Thoracic aorta (tissue), 2 donors: ENCODE data around the gene LY86. TPM values are rescaled to one million over a fixed set of nuclear protein-coding genes. Genes with fewer than 3 reads are reported as not detected.
A peak's percentile ranks its signal among the peaks of the same experiment; 100 is the strongest.

Experiments
- ATAC-seq: fragments of 150-250 bp; one replicate; pipeline ENCODE4 v1.8.0; 2017; ENCODE audit warnings: low read depth; ENCODE audit not compliant: insufficient number of reproducible peaks, low FRiP score
- DNase-seq: peaks from one replicate; pipeline ENCODE4 v3.0.0-alpha.2; 2020; ENCODE audit warnings: low spot score
- H3K27ac ChIP-seq, 2 donors: fragments of 200-600 bp; sonication (generic); 1 replicate in 1 of 2; 2 replicates in 1 of 2; pipeline ENCODE4 v1.5.1; 2016; ENCODE audit warnings: mild to moderate bottlenecking in 2 of 2, moderate library complexity in 2 of 2
- H3K27me3 ChIP-seq: fragments of 200-600 bp; sonication (generic); replicated peaks from 2 replicates; pipeline ENCODE4 v1.6.0; 2016; ENCODE audit warnings: mild to moderate bottlenecking; ENCODE audit not compliant: insufficient read depth
- H3K36me3 ChIP-seq: fragments of 200-600 bp; sonication (generic); one replicate; pipeline ENCODE4 v1.5.1; 2016
- H3K4me1 ChIP-seq, 2 donors: fragments of 200-600 bp; sonication (generic); 1 replicate in 1 of 2; 2 replicates in 1 of 2; pipeline versions ENCODE4 v1.5.1 to v1.6.0; 2016; ENCODE audit warnings: low read depth in 2 of 2, mild to moderate bottlenecking in 1 of 2; ENCODE audit not compliant: control insufficient read depth in 1 of 2
- H3K4me3 ChIP-seq: fragments of 200-600 bp; sonication (generic); 2 replicates; pipeline ENCODE4 v1.5.1; 2016; ENCODE audit warnings: mild to moderate bottlenecking
- H3K9me3 ChIP-seq: fragments of 200-600 bp; sonication (generic); 2 replicates; pipeline ENCODE4 v1.5.1; 2016
- CTCF ChIP-seq: fragments of 200-600 bp; sonication (generic); IDR thresholded peaks from one replicate; pipeline ENCODE4 v1.5.1; 2019; ENCODE audit warnings: antibody characterized with exemption
- total RNA-seq, 2 donors: library from RNA; depleted of rRNA; stranded (reverse); fragments of >200 nt; gene quantifications; one replicate each; pipeline versions ENCODE4 v1.1.0 to v1.2.3, GENCODE V29; 2016

Gene LY86
- total RNA-seq, 2 donors from 2014 or later, result 4.5 to 6.5 TPM

DNA sequence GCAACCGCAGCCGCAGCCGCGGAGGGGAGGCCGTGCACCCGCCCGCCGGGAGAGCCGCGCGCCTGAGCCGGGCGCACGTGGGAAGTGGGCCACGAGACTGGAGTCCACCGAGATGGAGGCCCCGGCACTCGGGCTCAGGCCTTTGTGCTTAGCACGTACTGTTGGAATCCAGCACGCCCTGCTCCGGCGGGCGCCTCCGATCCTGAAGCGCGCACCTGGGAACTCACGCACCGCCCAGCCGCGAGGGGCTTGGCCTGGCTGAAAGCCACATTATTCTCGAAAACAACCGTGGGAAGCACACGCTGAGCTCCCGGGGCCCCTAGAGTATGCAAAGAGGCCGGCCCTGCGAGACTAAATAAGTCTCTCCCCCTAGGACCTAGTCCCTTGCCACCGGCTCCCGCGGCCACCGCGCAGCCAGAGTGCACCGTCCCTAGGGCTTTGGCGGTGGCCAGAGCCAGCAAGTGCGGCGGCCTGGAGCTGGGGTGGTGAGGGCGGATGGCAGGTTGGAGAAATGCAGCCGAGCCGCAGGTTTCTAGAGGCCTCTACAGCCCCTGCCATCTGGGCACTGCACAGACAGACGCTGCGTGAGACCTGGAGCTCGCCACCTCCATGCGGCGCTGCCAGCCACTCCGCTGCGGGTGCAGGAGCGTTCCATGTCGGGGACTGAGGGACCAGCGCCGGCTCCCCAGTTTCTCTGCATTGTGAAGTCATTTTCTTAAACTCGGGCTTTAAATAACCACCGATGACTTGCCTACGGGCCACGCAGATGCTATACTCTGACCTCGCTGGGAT lies 42.0 kb upstream of the LY86 start:
- ATAC-seq (no peak), DNase-seq (no peak)
- no peak for TF ChIP-seq CTCF
- Histone ChIP-seq H3K4me1 (peaks cover 7 to 10% of the 10 kb centered on the region in 2 donors), H3K9me3 (no peaks in the 10 kb centered on the region), H3K36me3 (no peaks in the 10 kb centered on the region), H3K4me3 (peak overlapping the region; percentile 71), H3K27me3 (no peaks in the 10 kb centered on the region), H3K27ac (no peak overlapping the region)

DNA sequence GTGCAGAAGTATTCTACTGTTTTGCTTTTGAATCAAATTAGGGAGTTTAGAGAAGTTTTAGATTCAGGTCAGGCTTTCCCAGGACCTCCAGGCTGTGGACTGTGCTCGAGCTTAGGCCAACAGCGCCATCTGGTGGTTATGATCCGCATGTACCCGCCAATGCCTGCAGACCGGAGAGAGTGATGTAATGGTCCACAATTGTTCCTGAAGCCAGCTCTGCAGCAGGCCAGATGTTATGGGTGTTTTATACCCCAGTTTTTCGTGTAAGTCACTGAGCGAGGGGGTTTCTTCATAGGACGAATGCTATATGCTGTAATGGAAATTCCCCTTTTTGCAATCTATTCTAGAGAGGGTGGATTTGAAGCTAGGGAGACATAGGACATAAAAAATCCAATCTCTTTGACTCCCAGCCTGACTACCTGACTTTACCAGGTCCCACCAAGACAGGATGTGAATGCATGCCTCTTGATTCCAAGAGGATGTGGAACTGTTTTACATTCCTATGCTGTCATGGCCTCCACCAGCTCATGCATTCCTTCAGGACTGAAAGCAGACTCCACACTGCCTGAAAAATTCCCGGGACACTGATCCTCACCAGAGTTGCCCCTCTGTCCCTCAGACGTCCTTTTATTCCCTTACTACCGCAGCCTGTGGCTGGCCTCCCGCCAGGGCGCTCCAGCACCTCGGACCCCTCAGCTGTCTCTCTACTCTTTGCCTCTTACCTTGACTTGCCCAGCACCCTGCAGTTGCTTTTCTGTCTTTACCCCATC lies 41.2 kb upstream of the LY86 start:
- DNase-seq, result peak; percentile 53
- peaks cover 7 to 10% of the 10 kb centered on the region in 2 donors for H3K4me1 ChIP-seq
- peak overlapping the region; percentile 71 for H3K4me3 ChIP-seq
- peak; percentile 90 for TF ChIP-seq CTCF
- no peaks in the 10 kb centered on the region for H3K9me3 ChIP-seq
- H3K27me3 ChIP-seq, result no peaks in the 10 kb centered on the region
- peak; percentile 67 for ATAC-seq
- no peaks in the 10 kb centered on the region for H3K36me3 ChIP-seq
- no peak overlapping the region for H3K27ac ChIP-seq

DNA sequence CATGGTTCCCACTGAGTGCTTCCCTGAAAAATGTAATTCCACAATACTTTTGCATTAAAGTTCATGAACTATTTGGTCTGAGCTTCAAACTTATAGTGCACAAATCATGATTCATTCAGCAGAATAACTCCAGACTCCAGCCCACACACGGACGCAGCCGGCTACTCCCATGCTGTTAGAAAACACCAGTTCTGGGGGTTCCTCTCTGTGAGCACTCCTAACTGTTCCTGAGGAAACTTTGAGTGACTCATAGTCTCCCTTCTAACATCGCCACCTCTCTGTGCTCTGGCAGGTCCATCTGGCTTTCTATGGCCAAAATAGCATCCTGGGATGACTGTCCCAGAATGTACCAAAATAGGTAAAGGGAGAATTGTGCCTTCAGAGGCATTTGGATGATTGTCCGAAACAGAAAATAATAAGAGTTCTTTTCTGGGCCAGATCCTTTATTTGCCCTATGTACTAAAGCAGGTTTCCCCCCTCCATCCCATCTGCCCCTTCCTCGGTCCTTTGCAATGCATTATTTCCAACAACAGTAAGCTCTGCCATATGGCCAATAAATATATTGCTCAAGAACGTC lies 32.3 kb upstream of the LY86 start:
- no peaks in the 10 kb centered on the region for H3K4me1 ChIP-seq
- no peak for TF ChIP-seq CTCF
- H3K27ac ChIP-seq, result no peak overlapping the region
- H3K27me3 ChIP-seq, result no peaks in the 10 kb centered on the region
- H3K36me3 ChIP-seq, result no peaks in the 10 kb centered on the region
- ATAC-seq, result no peak
- no peak for DNase-seq
- no peak overlapping the region for H3K4me3 ChIP-seq
- no peaks in the 10 kb centered on the region for H3K9me3 ChIP-seq

GRCh38 chr6:6556738-6557503 lies 31.6 kb upstream of the LY86 start:
- Histone ChIP-seq H3K9me3 (no peaks in the 10 kb centered on the region), H3K27ac (no peak overlapping the region), H3K36me3 (no peaks in the 10 kb centered on the region), H3K4me1 (no peaks in the 10 kb centered on the region), H3K27me3 (no peaks in the 10 kb centered on the region), H3K4me3 (no peak overlapping the region)
- ATAC-seq, result no peak
- no peak for TF ChIP-seq CTCF
- DNase-seq, result no peak
